GM18870 (cell line): Measurements from ENCODE around the gene FAM204A.

ENCODE experiments used
- ATAC-seq: cut with Tn5 transposase; IDR thresholded peaks from one replicate; pipeline ENCODE4 v1.9.1; 2021; ENCODE audit warnings: moderate library complexity; ENCODE audit not compliant: unreplicated experiment

Gene FAM204A

DNA sequence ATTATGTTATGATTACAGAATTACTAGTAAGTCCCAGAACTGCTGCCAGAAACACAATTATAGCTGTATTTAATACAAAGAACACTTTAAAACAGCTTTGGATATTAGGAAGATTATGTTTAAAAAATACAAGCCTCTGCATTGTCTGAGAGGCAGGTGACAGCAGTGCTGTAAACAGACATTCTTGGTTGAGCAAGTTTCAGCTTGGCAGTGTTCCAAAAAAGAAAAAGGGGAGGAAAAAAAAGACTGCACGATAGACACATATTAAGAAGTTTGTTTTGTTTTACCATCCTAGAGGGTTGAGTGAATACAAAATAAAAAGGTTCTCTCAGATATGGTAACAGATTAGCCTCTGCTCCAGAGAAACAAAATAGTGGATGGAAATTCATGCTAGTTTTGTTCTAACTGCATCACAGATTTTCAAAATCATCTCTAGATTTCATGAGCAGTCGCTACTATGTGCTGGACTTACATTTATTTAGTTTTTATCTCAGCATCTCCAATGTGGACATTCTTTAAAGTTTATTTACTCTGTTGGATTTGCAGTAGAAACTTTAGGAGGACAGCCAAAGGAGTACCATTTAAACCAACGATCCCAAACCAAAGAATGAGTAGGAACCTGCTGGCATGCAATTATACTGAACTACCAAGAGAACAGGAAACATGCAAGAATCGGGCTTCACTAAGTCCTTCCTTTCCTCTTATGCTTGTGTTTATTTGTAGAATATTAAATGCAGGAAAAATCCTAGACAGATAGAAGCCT, 9.0 kb downstream of the FAM204A start:
- no peak for ATAC-seq

DNA sequence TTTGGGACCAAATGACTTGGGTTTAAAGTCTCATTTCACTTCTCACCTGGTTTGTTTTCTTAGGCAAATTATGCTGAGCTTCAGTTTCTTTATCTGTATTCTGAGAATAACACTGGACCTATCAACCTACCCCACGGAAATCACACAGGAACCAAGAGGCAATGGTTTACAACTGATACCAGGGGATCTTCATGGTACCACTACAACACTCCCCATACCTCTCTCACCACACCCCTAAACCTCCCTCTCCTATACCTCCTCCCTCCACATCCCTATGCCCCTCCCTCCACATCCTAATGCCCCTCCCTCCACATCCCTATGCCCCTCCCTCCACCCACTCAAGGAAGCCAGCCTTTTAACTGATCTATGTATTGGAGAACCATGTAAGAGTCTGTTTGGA, 9.9 kb downstream of the FAM204A start:
- peak; percentile 72 for ATAC-seq

DNA sequence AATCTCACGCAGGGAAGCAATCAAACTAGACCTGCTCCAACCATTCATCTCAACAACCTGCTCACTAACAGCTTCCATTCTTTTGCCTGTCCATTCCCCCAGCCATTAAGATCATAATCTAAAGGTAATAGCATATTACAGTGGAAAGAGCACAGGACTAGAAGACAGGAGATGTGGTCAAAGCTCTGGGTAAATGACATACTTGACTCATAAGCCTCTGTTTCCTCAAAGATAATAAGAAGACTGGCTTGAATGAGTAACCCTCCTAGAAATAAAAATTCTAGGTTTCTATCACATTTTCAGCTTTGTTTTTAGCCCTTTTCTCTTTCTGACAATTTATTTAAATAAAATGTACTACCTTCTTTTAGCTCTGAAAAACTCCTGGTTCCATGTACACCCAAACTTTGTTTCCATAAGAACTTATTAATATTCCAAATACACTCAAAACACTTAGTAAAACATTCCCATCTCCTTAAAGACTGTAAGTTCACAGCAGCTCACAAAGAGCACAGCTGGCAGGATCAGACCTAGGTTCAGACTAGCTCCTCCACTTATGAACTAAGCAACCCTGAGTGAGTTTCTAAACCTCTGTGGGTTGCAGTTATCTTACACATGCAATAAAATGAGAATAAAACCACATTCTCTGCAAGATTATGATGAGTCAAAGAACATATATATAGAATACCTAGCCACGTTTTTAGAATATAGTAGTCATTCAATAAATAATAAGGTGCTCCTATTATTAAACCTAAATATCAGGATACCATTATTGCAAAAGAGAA, 11.6 kb downstream of the FAM204A start:
- no peak for ATAC-seq

DNA sequence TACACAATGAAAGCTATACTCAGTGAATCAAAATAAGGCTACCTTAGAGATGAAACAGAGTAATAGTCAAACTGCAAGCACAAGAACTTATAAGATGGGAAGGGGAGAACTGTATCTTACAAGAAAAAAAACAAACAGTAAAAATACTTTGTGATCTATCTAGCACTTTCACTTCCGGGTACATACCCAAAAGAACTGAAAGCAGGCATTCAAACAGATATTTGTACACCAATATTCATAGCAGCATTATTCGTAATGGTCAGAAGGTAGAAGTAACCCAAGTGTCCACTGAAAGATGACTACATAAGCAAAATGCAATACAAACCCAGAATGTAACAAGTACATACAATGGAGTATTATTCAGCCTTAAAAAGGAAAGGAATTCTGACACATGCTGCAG, 18.0 kb downstream of the FAM204A start:
- ATAC-seq, result no peak

DNA sequence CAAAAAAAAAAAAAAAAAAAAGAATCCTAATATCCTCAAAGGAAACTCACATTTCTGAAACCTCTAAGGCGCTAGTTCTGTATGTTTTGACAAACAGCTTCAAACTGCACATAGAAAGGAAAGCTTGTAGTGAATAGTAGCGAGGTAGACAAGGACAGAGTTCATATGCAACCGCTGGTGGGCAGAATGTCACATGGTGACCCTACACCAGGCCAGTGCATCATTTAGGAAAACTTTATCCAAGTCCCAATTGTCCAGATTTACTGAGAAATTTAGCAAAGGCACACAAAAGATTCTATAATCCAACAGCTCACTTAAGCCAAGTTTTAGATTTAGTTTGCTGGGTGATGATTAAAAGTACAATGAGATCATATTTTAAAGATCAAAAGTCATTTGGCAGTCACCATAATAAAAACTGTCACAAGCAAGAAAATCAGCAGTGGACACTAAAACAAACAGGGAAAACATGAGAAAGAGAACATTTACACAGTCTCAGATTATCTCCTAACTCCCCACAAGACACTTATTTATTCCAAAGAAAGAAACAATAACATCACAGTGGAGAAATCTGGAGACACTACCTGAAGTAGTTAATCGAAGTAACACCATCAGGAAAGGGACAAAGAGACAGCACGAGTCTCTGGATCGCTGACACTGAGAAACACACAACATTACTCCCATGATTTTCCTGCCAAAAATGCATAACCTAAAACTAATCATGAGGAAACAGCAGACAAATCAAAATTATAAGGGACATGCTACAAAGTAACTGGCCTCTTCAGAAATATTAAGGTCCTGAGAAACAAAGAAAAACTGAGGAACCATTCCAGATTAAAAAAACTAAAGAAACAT, 20.2 kb downstream of the FAM204A start:
- no peak for ATAC-seq

DNA sequence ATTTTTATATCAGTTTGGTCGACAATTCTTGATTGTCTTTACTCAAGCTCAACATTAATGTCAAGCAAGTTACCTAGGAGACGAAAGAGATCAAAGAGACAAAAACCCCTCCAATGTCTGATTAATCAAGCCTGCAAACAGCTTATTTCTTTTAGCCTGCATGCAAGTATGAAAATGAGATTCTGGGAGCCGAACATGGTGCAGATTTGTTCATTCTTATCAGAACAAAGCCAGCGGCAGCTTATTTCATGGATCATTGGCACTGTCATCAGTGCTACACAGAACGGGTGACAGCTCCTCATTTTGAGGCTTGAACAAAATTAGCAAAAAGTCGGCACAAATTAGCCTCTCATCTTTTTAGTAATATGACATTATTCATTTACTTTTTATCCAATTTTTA, 26.5 kb downstream of the FAM204A start:
- no peak for ATAC-seq

DNA sequence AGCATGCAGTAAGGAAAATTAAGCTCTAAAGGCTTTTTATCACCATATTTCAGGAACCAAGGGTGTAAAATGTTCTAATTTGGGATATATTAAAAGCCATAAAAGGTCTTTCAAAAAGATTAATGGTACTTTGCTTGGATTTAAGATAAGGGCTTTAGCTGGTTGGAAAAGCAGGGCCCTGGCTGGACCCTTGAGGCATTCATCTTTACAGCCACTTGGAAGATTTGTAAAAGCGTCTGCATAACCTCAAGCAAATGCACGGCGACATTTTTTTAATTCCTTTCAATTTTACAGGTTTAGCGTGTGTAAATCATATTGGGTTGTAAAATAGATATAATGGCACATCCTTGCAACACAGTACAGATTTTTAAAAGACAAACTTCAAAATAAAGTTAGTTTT, 27.2 kb downstream of the FAM204A start:
- no peak for ATAC-seq

DNA sequence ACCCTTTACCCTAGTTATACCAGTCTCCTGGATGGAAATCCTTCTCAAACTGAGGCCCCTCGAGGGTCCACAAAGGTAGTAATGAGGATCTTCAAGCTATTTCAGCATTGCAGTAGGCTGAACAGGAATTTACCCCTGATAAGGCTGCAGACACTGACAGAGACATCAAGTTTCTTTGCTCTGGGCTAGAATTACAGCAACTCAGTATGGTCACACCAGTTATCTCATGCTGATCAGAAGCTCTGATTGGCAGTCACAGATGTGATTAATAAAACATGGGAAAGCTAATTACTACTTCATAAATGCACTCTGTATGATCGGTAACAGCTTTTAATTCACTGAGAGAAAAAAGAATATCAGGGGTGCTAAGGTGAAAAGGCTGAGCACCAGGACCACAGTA, 30.6 kb downstream of the FAM204A start:
- ATAC-seq, result no peak

DNA sequence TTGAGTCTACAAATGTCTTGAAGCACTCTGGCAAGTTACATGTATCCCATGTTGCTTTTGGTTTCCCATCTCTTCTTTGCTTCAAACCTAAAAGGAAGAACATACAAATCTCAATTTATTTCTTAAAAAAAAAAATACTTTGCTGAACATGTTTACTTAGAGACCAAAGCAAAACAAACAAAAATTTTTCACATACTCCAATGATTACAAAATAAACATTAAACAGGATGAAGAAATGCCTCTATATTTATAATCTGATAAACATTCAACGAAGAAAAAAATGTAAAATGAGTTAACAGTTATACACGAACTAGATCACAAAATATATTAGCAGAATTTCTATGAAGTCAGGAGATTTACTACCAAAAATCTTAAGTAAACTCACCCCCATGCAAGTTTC, 31.3 kb downstream of the FAM204A start:
- no peak for ATAC-seq

DNA sequence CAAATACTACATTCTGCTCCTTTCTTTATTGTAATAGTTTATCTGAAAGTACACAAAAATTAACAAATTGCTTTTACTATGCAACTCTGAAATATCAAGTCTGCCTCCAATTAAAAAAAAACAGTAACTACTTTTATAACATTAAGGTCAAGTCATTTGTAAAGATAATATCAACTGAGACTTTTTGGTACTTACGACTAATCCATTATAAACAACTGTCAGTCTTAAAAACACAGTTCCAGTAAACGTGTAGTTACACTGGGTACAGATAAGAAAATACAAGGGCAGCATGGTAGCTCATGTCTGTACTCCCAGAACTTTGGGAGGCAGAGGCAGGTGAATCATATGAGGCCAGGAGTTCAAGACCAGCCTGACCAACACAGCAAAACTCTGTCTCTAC, 32.2 kb downstream of the FAM204A start:
- ATAC-seq, result no peak

DNA sequence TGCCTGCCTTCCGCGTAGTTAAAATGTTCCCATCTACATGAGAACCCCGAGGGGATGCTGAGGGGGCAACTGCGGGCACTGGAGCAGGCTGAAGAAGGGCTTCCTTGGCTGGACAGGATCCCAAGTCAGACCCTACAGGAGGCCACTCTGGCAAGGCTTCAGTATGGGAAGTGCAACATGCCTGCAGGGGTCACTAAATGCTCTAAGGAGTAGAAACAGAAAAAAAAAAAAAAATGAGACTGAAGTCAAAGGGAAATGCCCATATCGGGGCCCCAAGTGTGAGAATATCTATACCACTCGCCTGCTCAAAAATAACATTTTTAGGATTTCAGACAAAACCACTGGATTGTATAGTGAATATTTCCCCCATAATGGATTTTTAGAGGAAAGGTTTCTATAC, 33.5 kb downstream of the FAM204A start:
- no peak for ATAC-seq

DNA sequence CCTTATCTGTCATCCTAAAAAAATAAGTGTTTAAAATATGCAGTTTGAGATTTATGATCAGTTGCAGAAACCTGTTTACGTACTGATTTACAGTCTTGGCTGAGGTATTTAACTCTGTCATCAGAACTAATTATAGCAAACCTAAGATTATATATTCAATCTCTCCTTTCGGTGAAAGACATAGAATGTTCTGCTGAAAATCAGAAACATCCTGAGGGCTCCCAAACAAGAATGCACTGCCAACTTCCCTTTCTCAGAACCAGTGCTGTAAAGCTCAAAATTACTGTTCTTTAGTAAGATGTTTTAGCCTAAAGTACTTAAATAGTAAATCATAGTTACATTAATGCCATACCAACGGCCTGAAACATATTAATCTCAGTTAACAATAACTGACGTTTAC, 34.3 kb downstream of the FAM204A start:
- ATAC-seq, result no peak

DNA sequence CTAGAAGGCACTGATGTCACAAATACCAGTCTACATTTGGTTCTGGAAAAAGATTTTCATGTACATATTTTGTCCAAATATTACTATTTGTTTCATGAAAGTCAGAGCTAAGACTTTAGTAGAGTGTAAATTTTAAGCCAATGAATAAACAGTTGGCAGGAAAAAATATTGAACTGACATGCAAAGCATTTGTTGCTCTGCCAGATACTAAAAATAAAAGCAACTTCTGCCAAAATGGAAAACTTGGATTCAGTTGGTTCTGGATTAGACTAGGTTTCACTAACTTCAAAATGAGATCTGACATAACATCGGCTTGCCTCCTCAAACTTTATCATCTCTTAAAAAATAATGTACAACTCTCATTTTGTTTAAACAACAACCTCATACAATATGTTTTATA, 34.9 kb downstream of the FAM204A start:
- ATAC-seq, result no peak

DNA sequence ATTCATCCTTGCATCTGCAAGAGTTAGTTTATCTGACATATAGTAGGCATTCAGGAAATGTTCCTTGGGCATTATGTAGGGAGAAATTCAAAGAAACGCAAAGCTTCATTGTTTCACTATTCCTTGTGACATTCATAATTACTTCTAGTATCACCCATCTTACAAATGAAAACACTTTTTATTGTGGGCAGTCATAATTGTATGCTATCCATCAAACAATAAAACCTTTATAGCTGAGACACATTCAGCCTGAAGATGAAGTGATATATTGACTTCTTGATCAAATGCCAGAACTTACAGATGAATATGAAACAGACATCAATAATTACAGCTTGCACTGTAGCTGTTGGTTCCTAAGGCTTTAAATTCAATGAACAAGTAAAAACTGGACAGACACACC, 36.4 kb downstream of the FAM204A start:
- ATAC-seq, result no peak

DNA sequence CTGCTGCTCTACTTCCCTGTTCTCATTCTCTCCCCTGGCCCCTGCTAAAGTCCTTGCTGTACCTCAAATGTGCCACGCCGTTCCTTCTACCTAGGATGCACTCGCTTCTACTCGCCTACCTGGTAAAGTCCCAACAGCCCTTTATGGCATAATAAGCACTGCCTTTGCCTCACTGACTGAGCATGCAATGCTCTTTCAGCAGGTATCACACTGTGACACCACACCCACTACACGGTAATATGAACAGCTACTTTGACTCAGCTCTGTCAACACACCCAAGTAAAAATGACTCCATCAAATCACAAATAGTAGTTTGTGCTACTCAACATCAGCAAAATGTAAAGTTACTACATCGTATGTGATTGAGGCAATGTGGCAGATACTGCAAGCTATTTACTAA, 37.6 kb downstream of the FAM204A start:
- ATAC-seq, result no peak

DNA sequence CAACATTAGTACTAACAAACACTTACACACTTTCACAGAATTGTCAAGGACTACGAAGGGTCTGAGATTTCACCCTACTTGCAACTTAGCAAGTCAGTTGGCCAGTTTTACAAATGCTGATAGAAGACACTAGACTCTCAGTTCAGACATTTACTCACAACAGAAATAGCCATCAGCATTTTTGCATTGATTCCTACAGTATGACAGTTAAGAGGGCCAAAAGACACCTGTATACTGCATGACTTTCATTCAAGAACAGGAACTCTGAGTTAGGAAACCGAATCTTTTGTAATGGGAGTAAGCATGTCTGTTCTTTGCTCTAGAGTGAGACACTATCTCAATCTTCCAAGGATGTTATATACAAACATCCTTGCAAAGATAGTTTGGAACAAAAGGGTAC, 40.9 kb downstream of the FAM204A start:
- no peak for ATAC-seq

DNA sequence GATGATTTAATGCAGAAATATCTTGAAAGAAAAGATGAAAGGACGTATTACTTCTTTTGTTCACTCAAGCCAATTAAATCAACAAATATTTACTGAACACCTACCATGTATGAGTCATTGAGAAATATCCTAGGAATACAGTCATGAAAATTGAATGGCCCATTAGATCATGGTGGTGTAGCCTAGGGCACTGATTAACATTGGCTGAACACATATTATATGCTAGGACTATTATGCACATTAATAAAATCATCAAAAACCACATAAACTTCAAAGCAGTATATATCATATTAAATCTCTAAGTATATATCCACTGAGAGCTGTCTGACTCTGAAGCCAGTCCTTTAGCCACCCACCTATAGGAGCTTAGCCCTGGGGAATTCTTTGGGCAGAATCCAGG, 41.8 kb downstream of the FAM204A start:
- no peak for ATAC-seq

DNA sequence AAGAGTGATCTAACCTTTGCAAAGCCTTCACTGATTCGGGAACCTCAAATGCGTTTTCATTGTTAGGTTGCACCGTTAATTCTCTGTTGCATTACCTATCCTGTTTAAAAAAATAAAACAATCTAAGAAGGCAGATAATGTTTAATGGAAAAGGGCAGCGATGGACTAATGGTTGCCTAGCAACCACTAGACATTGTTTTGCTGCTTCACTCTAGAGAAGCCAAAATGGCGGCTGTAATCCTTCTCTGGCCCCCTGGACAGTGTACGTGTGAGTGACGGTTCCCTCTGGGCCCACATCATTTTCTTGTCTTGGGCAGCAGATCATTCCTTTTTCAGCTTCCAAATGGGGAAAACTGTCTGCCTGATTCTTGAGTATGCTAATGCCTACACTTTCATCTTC, 43.3 kb downstream of the FAM204A start:
- no peak for ATAC-seq

DNA sequence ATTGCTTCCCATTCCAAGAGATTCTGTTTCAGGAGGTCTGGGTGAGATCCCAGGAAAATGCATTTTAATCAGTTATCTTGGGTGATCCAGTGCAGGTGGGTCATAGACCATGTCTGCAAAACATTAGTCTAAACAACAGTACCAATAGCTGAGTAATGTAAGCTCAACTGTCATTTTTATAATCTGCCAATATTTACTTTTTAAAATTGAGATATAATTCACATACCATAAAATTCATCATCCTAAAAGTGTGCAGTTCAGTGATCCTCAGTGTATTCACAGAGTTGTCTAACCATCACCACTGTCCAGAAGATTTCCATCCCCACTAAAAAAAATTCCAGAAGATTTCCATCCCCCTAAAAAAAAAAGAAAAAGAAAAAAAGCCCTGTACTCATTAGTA, 51.0 kb downstream of the FAM204A start:
- ATAC-seq, result no peak

DNA sequence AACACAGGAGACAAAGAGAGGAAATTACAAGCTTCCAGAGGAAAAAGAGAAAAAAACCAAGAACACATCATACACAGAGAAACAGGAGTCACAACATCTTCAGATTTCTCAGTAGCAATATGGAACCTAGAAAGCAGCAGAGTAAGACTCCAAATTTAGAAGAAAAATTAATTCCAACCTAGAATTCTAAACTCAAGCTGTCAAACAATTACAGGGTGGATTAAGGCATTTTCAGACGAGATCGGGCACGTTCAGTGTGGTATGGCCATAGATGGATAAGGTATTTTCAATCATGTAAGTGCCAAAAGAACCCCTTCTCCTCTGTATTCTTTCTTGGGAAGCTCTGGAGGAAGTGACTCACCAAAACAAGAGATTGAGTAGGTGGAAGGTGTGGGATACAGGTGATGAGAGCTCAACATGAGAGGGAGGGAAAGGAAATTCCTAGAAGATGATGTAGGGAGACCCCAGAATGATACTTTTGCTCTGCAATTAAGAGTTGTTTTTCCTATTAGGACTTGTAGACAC, 51.6 kb downstream of the FAM204A start:
- ATAC-seq, result no peak

DNA sequence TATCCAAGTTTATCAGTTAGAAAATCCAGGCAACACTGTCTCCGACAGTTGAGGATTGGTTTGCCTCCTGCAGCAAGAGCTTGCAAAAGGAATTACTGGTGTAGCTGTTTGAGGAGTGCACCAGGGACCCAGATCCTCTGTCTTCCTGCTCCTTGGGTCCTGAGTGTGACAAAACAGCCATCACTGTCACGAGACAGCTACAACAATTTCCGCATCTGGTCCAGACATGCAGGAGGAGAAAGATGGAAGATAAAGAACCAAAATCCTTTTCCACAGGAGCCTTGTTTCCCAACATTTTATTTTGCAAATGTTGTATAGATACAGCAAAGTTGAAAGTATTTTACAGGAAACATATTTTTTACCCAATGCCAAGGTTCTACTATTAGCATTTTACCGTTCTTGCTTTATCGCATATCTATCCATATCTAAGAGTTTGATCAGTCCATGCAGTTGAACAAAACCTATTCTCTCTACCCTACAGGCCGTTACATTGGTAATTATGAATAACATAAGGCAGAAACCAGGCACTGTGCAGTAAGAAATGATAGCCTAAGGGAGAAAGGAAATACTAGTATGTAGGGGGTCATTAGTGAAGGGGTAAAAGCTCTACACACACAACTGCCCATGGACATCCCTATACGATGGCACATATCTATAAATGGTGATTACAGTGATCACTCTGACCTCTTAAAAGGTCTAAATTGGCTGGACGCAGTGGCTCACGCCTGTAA, 54.9 kb downstream of the FAM204A start:
- ATAC-seq, result no peak
